ENCODE results near the gene ZNF775.

DNA sequence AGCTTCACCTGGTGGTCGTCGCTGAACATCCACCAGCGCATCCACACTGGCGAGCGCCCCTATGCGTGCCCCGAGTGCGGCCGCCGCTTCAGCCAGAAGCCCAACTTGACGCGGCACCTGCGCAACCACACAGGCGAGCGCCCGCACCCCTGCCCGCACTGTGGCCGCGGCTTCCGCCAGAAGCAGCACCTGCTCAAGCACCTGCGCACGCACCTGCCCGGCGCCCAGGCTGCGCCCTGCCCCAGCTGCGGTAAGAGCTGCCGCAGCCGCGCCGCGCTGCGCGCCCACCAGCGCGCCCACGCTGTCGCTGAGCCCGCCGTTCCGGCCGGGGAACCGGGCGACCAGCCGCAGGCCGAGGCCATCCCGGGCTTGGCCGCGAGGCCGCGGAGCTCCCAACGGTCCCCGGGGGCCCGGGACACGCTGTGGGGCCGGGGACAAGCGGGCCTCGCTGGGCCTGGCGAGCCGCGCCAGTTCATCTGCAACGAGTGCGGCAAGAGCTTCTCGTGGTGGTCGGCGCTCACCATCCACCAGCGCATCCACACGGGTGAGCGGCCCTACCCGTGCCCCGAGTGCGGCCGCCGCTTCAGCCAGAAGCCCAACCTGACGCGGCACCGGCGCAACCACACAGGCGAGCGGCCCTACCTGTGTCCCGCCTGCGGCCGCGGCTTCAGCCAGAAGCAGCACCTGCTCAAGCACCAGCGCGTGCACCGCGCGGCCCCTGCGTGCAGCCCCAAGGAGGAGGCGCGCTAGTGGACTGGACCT lies 18.4 kb downstream of the ZNF775 start:
- no peak for TF ChIP-seq CTCF (IDR thresholded peaks at IDR 0.05; ENCODE audit: borderline replicate concordance, extremely low read depth, low read length, poor library complexity, severe bottlenecking)
- TF ChIP-seq EZH2 (IDR thresholded peaks at IDR 0.05; ENCODE audit: borderline replicate concordance, low read depth, low read length, severe bottlenecking): no peak

Data from DND-41 (cell line).